Activated CD4-positive, CD25-positive, alpha-beta regulatory T cell treated with anti-CD3 and anti-CD28 coated beads, Interleukin-2, amount 50 U/mL, for 24 hours (primary cell): Measurements from ENCODE around the gene NRCAM.
"Not testable (repeated sequence)": the region's sequence is repeated elsewhere in the genome, so short reads cannot be mapped to it uniquely, and the experiment has no call there.

Experiments used
- ATAC-seq, 2 donors: fragments of 150-1000 bp; cut with Tn5 transposase; one replicate each; pipeline ENCODE4 v1.10.0; 2021; ENCODE audit warnings: mild to moderate bottlenecking in 1 of 2, moderate library complexity in 1 of 2

Gene NRCAM

DNA sequence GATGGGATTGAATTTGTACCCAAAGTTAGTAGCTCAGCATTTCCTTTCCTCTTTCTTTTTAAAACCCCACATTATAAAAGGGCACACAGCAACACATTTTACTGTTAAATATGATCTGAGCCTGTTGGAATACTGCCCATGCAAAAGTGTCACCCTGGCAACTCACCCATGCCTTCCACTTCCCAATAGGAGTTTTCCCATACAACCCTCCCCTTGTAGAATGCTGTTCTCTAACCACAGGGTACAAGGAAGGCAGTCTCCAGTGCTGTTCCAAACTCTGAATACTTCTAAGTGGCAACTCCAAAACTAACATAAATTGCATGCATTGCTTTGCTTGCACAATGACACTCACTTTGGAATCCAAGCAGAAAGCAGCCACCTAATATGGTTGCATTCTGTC is 60.8 kb downstream of the NRCAM start:
- no peak for ATAC-seq

DNA sequence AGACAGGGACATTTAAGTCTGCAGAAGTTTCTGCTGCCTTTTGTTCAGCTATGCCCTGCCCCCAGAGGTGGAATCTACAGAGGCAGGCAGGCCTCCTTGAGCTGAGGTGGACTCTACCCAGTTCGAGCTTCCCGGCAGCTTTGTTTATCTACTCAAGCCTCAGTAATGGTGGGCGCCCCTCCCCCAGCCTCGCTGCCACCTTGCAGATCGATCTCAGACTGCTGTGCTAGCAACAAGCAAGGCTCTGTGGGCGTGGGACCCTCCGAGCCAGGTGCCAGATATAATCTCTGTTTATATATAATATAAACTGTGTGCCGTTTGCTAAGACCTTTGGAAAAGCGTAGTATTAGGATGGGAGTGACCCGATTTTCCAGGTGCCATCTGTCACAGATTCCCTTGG is 63.1 kb downstream of the NRCAM start:
- ATAC-seq: not testable (repeated sequence)

DNA sequence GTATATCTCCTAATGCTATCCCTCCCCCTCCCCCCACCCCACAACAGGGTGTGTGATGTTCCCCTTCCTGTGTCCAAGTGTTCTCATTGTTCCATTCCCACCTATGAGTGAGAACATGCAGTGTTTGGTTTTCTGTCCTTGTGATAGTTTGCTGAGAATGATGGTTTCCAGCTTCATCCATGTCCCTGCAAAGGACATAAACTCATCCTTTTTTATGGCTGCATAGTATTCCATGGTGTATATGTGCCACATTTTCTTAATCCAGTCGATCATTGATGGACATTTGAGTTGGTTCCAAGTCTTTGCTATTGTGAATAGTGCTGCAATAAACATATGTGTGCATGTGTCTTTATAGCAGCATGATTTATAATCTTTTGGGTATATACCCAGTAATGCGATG is 68.5 kb downstream of the NRCAM start:
- ATAC-seq: not testable (repeated sequence)

GRCh38 chr7:108385834-108386422 is 70.3 kb downstream of the NRCAM start:
- no peak for ATAC-seq

- ATAC-seq: no peak
Measured at GRCh38 chr7:108384716-108385483, 71.3 kb downstream of the NRCAM start.

DNA sequence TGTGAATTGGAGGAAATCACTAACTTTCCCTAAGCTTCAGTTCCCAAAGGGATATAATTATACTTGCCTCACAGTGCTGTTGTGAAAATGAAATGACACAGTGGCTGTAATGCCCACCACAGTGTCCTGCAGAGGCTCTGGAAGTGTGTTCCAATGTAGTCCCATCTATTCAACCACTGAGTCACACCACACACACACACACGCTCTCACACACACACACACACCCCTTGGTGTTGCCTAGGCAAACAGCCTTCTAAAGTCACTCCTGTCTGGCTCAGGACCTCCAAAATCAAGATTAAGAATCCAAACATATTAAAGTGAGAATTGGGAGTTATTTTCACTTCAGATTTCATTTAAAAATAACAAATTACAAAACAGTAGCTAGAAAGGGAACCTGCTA is 73.3 kb downstream of the NRCAM start:
- no peak for ATAC-seq

DNA sequence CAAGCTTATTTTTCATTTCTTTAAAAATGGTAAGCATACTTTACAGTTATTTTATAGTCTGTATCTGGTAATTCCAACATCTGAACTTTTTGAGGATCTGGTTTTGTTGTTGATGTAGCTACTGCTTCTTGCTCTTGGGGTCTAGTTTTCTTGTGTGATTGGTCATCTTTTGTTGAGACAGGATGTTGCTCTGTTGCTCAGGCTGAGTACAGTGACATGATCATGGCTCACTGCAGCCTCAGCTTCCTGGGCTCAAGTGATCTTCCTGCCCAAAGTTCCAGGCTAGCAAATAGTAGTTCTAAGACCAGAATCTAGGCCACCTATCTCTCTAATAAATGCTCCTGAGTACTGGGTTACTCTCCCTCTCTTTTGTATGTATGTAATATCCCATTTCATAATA is 75.7 kb downstream of the NRCAM start:
- no peak for ATAC-seq

GRCh38 chr7:108376206-108376605 is 80.0 kb downstream of the NRCAM start:
- no peak for ATAC-seq

DNA sequence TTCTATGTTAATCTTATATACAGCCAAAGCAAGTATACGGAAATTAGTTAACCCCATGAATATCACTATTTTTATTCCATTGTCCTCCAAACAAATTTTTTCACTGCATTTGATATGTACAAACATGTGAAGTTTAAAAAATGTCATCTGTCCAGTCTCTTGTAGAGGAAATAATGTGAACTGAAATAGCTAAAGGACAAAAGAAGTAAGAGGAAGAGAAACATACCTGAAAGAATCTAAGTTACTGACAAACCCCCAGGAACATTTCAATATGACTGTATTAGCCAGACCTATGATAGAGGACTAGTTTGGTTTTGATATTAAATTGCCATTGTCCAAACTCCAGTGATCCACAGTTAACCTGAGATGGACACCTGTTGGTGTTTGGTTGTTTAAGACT is 80.6 kb downstream of the NRCAM start:
- ATAC-seq: no peak

GRCh38 chr7:108374899-108375298 is 81.3 kb downstream of the NRCAM start:
- no peak for ATAC-seq

- ATAC-seq: no peak
Measured at GRCh38 chr7:108372618-108373017, 83.6 kb downstream of the NRCAM start.

- no peak for ATAC-seq
Measured at GRCh38 chr7:108370616-108371015, 85.6 kb downstream of the NRCAM start.

DNA sequence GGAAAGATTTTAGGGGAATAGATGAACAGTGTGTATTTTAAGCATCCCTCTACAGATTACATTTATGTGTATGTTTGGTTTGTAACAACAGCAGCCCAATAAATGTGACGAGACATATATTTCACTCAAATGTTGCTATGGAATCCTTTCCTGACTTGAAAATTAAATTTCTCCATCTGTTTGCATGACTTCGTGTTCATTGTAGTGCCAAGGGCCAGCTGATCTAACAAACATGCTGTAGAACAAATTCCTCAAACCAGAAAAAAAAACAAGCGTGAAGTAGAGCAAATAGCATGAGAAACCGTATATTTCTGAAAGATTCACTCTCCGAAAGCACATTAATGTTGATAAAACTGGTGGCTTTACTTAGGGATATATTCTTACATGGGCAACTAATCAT is 87.8 kb downstream of the NRCAM start:
- no peak for ATAC-seq

DNA sequence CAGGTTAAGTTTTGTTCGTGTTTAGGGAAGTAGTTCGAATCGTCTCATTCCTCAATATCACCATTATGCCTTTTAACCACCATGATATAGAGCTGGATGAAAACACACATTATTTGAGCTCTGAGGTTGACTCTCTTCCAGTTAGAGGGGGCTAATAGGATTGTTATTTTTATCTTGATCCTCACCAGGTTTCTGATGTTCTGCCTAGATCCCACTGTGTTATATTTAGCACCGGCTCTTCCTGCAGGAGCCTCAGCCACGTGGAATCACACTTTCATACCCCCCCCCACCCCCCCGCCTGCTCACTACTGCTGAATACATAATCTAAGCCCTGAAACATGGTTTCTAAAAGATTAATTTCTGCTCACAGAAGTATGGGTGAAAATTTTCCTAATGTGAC is 88.3 kb downstream of the NRCAM start:
- ATAC-seq: no peak

- no peak for ATAC-seq
Measured at GRCh38 chr7:108367314-108367713, 88.9 kb downstream of the NRCAM start.

- ATAC-seq: no peak
Measured at GRCh38 chr7:108363659-108364058, 92.6 kb downstream of the NRCAM start.

GRCh38 chr7:108360058-108360800 is 96.0 kb downstream of the NRCAM start:
- ATAC-seq: no peak

DNA sequence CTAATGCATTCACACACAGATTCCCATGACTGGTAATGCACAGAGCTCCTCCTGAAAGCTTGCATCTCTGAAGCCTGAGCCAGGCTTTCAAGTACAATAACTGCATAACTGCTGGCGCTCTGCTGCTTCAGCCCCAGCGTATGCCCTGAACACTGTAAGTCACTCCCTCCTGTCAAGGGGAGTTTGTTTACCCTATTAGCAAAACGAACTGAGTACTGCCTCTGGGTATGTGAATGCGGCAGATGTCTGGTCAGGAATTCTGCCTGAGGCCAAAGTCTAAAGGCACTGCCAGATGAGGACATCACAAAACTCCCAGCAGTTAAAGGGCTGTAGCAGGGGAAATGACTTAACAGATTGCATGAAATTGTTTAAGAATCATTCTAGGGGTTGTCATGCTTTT is 97.7 kb downstream of the NRCAM start:
- no peak for ATAC-seq

DNA sequence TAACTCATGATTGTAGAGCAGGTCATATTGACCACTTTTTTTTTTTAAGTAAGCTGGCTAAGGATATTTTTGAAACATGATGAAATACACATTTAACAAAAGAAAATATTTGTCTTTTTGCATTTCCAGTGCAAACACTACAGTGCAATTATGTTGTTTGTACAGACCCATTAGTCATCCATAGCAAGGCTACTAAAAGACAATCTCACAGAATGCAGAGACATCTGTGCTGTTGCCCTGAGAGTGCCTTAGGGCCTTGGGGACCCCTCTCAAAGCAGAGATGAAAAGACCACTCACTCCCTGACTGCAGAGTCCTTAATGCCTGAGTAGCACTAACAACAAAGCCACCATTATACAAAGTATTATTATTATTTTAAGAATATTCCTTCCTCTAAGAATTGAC is 104.5 kb downstream of the NRCAM start:
- ATAC-seq: no peak

DNA sequence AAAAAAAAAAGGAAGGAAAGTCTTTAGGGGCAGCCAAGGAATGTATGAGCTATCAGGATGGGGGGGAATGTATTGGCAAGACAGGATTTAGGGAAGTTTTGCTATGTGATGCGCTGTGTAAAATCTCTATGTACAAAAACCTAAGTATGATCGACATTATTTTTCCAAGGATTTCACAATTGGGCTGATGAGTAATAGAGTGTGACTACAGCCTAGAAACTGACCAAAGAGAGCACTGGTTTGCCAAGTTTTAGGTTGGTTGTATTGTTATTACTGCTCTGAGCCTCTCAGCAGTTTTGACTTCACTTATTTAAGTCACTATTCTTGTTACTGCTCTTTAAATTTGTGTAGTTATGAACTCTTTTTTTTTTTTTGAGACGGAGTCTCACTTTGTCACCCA is 107.3 kb downstream of the NRCAM start:
- ATAC-seq: no peak

- no peak for ATAC-seq
Measured at GRCh38 chr7:108347616-108348015, 108.6 kb downstream of the NRCAM start.

DNA sequence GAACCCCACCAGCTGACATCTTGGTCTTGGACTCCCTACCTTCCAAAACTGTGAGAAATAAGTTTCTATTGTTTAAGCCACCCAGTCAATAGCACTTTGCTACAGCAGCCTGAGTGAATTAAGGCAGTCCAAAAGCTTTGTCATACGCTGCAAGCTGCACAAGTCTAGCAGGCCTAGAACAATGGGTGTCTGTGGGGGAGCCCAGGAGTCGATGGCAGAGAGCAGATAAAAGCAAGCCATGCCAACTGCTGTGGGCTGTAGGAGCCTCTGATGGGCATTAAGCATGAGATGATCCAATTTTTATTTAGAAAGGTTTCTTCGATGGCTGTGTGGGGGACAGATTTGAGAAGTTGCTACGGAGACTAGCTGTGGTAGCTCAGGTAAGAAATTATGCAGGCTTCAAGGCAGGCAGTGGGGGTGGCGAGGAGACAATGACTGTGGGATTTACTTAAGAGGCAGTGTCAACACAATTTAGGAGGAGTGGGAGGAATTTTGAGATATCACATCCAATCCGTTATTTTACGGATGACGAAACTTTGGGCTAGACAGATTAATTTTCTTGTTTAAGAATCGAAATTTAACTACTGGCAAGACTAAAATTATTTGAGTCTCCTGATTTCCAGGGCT is 110.4 kb downstream of the NRCAM start:
- ATAC-seq: no peak

DNA sequence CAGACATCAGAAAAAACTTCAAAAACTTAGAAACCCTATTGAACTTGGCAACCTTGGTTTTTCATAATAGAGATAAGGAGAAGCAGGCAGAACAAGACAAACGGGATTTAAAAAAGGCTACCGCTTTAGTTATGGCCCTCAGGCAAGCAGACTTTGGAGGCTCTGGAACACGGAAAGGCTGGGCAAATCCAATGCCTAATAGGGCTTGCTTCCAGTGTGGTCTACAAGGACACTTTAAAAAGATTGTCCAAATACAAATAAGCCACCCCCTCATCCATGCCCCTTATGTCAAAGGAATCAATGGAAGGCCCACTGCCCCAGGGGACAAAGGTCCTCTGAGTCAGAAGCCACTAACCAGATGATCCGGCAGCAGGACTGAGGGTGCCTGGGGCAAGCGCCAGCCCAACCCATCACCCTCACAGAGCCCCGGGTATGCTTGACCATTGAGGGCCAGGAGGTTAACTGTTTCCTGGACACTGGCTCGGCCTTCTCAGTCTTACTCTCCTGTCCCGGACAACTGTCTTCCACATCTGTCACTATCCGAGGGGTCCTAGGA is 115.3 kb downstream of the NRCAM start:
- no peak for ATAC-seq
